ENCODE measurements around the gene KIF16B. TPM values are rescaled to one million over a fixed set of nuclear protein-coding genes. Genes with fewer than 3 reads are reported as not detected.

KIF16B gene
- total and polyA plus RNA-seq, 9 of the 15 experiments (the other 6 are each of a cell fraction or from before 2014, with no cell fraction given), result 1.00 to 10.6 (median 8.5) TPM

DNA sequence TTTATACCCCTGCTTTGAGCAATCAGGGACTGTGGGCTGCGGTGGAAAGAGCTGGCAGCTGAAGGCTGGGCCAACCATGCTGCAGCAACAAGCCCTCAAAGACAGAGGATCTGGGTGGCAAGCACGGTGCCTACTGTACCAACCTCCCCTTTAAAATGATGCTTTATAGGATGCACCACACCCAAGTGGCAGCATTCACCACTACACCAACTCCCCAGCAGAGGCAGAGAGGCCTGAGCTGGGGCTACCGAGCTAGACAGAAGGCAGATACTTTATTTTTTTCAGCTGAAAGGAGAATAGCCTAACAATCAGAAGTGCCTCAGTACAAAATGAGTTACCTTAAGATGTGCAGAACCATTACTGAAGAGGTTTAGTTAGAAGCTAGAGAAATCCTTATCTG is 31.4 kb downstream of the KIF16B start:
- TF ChIP-seq SAFB2 (IDR thresholded peaks at IDR 0.05; ENCODE audit: borderline replicate concordance, low read depth, low read length, severe bottlenecking), result no peak
- TF ChIP-seq ZNF780A (CRISPR knock-in tag; IDR thresholded peaks at IDR 0.05), result no peak
- no peak for TF ChIP-seq SLC30A9 (CRISPR knock-in tag; IDR thresholded peaks at IDR 0.05)
- no peak for TF ChIP-seq HOXB6 (CRISPR knock-in tag; IDR thresholded peaks at IDR 0.05; ENCODE audit: borderline replicate concordance)
- no peak for TF ChIP-seq KLF6 (CRISPR knock-in tag; IDR thresholded peaks at IDR 0.05; ENCODE audit: borderline replicate concordance)
- TF ChIP-seq, protein P1, sequence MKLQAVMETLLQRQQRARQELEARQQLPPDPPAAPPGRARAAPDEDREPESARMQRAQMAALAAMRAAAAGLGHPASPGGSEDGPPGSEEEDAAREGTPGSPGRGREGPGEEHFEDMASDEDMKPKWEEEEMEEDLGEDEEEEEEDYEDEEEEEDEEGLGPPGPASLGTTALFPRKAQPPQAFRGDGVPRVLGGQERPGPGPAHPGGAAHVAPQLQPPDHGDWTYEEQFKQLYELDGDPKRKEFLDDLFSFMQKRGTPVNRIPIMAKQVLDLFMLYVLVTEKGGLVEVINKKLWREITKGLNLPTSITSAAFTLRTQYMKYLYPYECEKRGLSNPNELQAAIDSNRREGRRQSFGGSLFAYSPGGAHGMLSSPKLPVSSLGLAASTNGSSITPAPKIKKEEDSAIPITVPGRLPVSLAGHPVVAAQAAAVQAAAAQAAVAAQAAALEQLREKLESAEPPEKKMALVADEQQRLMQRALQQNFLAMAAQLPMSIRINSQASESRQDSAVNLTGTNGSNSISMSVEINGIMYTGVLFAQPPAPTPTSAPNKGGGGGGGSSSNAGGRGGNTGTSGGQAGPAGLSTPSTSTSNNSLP (IDR thresholded peaks at IDR 0.05; ENCODE audit: borderline replicate concordance, low read depth, low read length), result no peak
- no peak for TF ChIP-seq DPF2 (IDR thresholded peaks at IDR 0.05)
- TF ChIP-seq ZNF785 (CRISPR knock-in tag; IDR thresholded peaks at IDR 0.05), result no peak
- TF ChIP-seq RB1 (IDR thresholded peaks at IDR 0.05; ENCODE audit: low read depth), result no peak
- no peak for TF ChIP-seq ZKSCAN8 (CRISPR knock-in tag; IDR thresholded peaks at IDR 0.05)
- TF ChIP-seq ZNF174 (CRISPR knock-in tag; IDR thresholded peaks at IDR 0.05), result no peak
- no peak for TF ChIP-seq JUN (IDR thresholded peaks at IDR 0.05; ENCODE audit: borderline replicate concordance, low read depth, low read length)
- TF ChIP-seq JUN (CRISPR knock-in tag; IDR thresholded peaks at IDR 0.05; ENCODE audit: borderline replicate concordance), result no peak
- TF ChIP-seq, protein P2, sequence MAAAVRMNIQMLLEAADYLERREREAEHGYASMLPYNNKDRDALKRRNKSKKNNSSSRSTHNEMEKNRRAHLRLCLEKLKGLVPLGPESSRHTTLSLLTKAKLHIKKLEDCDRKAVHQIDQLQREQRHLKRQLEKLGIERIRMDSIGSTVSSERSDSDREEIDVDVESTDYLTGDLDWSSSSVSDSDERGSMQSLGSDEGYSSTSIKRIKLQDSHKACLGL (CRISPR knock-in tag; IDR thresholded peaks at IDR 0.05; ENCODE audit: borderline replicate concordance, poor library complexity, severe bottlenecking), result no peak
- no peak for TF ChIP-seq NRF1 (conservative IDR thresholded peaks at IDR 0.05 in 1 of 2, IDR thresholded peaks at IDR 0.05 in 1 of 2)
- no peak for TF ChIP-seq CHD1 (IDR thresholded peaks at IDR 0.05; ENCODE audit: low read length)
- no peak for TF ChIP-seq NFIC (IDR thresholded peaks at IDR 0.05)
- no peak for TF ChIP-seq RFX5 (IDR thresholded peaks at IDR 0.05; ENCODE audit: low read depth, low read length)
- no peaks in the 10 kb centered on the region for H3K9me1 ChIP-seq (ENCODE audit: control insufficient read depth, insufficient read depth, low read length)
- ATAC-seq (no peak), DNase-seq (ENCODE audit: extremely low read depth in 1 of 4, low spot score in 3 of 4) (no peak), FAIRE-seq (no peak)
- in situ Hi-C loops (cut with MboI) (no loop called here), intact Hi-C loops (cut with micrococcal nuclease) (no loop called here)
- POLR2A ChIA-PET, result no interaction called here
- H3K4me1 ChIP-seq (replicated peaks in 1 of 2; ENCODE audit: control insufficient read depth in 2 of 2, insufficient read depth in 2 of 2, low read length in 2 of 2), result no peaks in the 10 kb centered on the region
- no TSS peak for BruUV-seq (replicated peaks)
- no peak overlapping the region for H3K4me3 ChIP-seq
- no peaks in the 10 kb centered on the region for H4K20me1 ChIP-seq (replicated peaks; ENCODE audit: control insufficient read depth, insufficient read depth, low read length)
- H3K36me3 ChIP-seq (ENCODE audit: control insufficient read depth, insufficient read depth, low read length), result no peaks in the 10 kb centered on the region
- CTCF ChIA-PET (ENCODE audit: low intra/inter-chr PET ratio), result no interaction called here
- no peaks in the 10 kb centered on the region for H3K9me3 ChIP-seq (replicated peaks; ENCODE audit: control insufficient read depth, insufficient read depth, low read depth, low read length)
- H3K4me2 ChIP-seq (ENCODE audit: insufficient read depth, low read length), result no peak overlapping the region
- no peak overlapping the region for H2AFZ ChIP-seq (ENCODE audit: low read depth, low read length)
- H3K27me3 ChIP-seq (ENCODE audit: control insufficient read depth in 2 of 2, insufficient read depth in 2 of 2, low read length in 2 of 2), result no peaks in the 10 kb centered on the region
- H3K79me2 ChIP-seq (ENCODE audit: control insufficient read depth, insufficient read depth, low read length), result no peaks in the 10 kb centered on the region
- no peak overlapping the region for H3K27ac ChIP-seq (ENCODE audit: extremely low read depth, low read depth, low read length)
- WGBS (ENCODE audit: insufficient coverage, low coverage, missing lambda C conversion rate), result 49% methylated on average over 3 of the region's 3 CpGs
- no peak overlapping the region for H3K9ac ChIP-seq (ENCODE audit: insufficient read depth in 1 of 2, low read depth in 2 of 2, low read length in 2 of 2)
